ENCODE measurements around the gene HSF2. TPM values are rescaled to one million over a fixed set of nuclear protein-coding genes. Genes with fewer than 3 reads are reported as not detected.
A peak's percentile ranks its signal among the peaks of the same experiment; 100 is the strongest.

Gene HSF2
- total RNA-seq, 2 experiments from 2014 or later: 16.0 to 18.5 TPM

DNA sequence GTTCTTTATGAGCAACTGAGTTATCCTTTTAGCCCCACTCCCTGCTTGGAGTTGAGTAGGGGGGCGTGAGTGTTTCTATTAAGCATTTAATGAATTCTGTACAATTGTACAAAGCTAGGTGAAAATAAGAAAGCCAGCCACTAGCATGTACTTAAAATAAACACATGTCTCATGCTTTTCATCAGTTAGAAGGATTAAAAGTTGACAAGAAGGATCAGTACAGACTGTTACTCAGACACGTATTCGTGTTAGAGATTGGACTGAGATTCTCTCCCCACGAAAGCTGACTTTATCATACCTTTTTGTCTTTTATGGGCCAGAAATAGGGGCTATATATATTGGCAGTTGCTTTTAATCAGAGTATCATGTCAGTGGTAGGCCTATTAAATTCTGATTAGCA, 1.7 kb downstream of the HSF2 start:
- Mint-ChIP-seq H3K4me3 (peak overlapping the region; percentile 95), H3K27me3 (no peaks in the 10 kb centered on the region), H3K9me3 (no peaks in the 10 kb centered on the region), H3K36me3 (no peaks in the 10 kb centered on the region), H3K4me1 (ENCODE audit: low read depth) (peaks cover 38% of the 10 kb centered on the region), H3K27ac (peak overlapping the region; percentile 2)
- CTCF ChIA-PET: no interaction called here
- DNase-seq: no peak
- intact Hi-C loops (cut with micrococcal nuclease): no loop called here
- POLR2A ChIA-PET: no interaction called here

DNA sequence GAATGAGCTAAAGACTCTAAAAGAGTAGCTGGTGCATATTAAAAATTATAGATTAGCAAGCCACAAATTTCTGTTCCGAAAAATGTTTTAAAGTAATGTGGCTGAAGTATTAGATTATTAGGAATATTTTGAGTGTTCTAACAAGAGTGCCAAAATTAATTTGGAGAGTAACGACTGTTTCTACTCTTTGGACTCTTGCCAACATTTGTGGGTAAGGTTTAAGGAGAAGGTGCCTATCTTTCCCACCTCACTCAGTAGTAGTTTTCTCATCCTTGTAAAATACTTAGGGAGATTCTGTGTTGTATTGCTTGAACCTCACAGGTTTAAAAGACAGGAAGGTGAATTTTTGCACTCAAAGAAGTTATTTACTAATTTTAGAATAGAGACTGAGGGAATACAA, 5.0 kb downstream of the HSF2 start:
- intact Hi-C loops (cut with micrococcal nuclease): no loop called here
- Mint-ChIP-seq H3K4me3 (no peak overlapping the region), H3K27me3 (no peaks in the 10 kb centered on the region), H3K9me3 (no peaks in the 10 kb centered on the region), H3K36me3 (peaks cover 2% of the 10 kb centered on the region), H3K27ac (no peak overlapping the region), H3K4me1 (ENCODE audit: low read depth) (peaks cover 57% of the 10 kb centered on the region)
- ChIA-PET CTCF (interaction anchor here (1.8 kb wide), 1 partner anchor 126 kb away, joined by 4 read pairs; no protein-coding TSS in a partner anchor), POLR2A (no interaction called here)
- no peak for DNase-seq

DNA sequence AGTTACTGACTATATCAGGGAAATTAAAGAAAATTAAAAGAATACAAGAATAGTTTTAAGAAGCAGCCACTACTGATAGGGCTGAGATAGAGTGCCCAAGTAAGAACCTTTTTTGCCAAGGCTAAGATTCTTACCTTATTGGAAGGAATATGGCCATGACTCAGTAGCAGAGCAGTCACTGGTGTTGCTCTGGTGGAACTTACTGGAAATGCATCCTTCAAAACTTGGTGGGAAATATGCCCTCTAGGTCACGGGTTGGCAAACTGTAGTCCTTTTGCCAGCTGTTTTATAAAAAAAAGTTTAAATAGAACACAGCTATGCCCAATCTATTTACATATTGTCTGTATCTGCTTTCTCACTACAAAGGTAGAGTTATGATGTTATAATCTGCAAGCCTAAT, 6.0 kb downstream of the HSF2 start:
- H3K4me1 Mint-ChIP-seq (ENCODE audit: low read depth): peaks cover 63% of the 10 kb centered on the region
- POLR2A ChIA-PET: no interaction called here

GRCh38 chr6:122406187-122406586, 6.7 kb downstream of the HSF2 start:
- Mint-ChIP-seq H3K9me3 (no peaks in the 10 kb centered on the region), H3K4me1 (ENCODE audit: low read depth) (peaks cover 63% of the 10 kb centered on the region), H3K27me3 (no peaks in the 10 kb centered on the region), H3K4me3 (no peak overlapping the region), H3K36me3 (peaks cover 2% of the 10 kb centered on the region), H3K27ac (no peak overlapping the region)
- DNase-seq: no peak
- ChIA-PET CTCF (interaction anchor here (1.8 kb wide), 1 partner anchor 124 kb away, joined by 4 read pairs; no protein-coding TSS in a partner anchor), POLR2A (no interaction called here)
- intact Hi-C loops (cut with micrococcal nuclease): no loop called here

More for the DNA sequence above, 6.0 kb downstream of the HSF2 start:
- H3K27me3 Mint-ChIP-seq: no peaks in the 10 kb centered on the region
- peaks cover 2% of the 10 kb centered on the region for H3K36me3 Mint-ChIP-seq
- no peak for DNase-seq
- CTCF ChIA-PET: interaction anchor here (1.8 kb wide), 1 partner anchor 125 kb away, joined by 4 read pairs; no protein-coding TSS in a partner anchor
- H3K9me3 Mint-ChIP-seq: no peaks in the 10 kb centered on the region
- H3K4me3 Mint-ChIP-seq: no peak overlapping the region
- H3K27ac Mint-ChIP-seq: no peak overlapping the region
- intact Hi-C loops (cut with micrococcal nuclease): no loop called here

- Mint-ChIP-seq H3K4me1 (ENCODE audit: low read depth) (peaks cover 51% of the 10 kb centered on the region), H3K9me3 (no peaks in the 10 kb centered on the region), H3K27ac (peak overlapping the region; percentile 13), H3K4me3 (no peak overlapping the region), H3K36me3 (peaks cover 11% of the 10 kb centered on the region), H3K27me3 (no peaks in the 10 kb centered on the region)
- intact Hi-C loops (cut with micrococcal nuclease): no loop called here
- ChIA-PET POLR2A (interaction anchor here (1.4 to 2.7 kb wide), 2 partner anchors 8 to 63 kb away, joined by 3 to 6 read pairs; partner anchors contain the start of gene HSF2), CTCF (no interaction called here)
- DNase-seq: no peak
These were observed 8.3 kb downstream of the HSF2 start for GRCh38 chr6:122407712-122408111.

GRCh38 chr6:122408240-122408639, 8.8 kb downstream of the HSF2 start:
- DNase-seq: no peak
- intact Hi-C loops (cut with micrococcal nuclease): no loop called here
- Mint-ChIP-seq H3K27ac (peak overlapping the region; percentile 83), H3K4me1 (ENCODE audit: low read depth) (peaks cover 51% of the 10 kb centered on the region), H3K9me3 (no peaks in the 10 kb centered on the region), H3K36me3 (peaks cover 12% of the 10 kb centered on the region), H3K4me3 (peak overlapping the region; percentile 63), H3K27me3 (no peaks in the 10 kb centered on the region)
- ChIA-PET POLR2A (interaction anchor here (1.4 to 2.7 kb wide), 2 partner anchors 9 to 63 kb away, joined by 3 to 6 read pairs; partner anchors contain the start of gene HSF2), CTCF (interaction anchor here (1.1 kb wide), 1 partner anchor 61 kb away, joined by 4 read pairs; no protein-coding TSS in a partner anchor)

DNA sequence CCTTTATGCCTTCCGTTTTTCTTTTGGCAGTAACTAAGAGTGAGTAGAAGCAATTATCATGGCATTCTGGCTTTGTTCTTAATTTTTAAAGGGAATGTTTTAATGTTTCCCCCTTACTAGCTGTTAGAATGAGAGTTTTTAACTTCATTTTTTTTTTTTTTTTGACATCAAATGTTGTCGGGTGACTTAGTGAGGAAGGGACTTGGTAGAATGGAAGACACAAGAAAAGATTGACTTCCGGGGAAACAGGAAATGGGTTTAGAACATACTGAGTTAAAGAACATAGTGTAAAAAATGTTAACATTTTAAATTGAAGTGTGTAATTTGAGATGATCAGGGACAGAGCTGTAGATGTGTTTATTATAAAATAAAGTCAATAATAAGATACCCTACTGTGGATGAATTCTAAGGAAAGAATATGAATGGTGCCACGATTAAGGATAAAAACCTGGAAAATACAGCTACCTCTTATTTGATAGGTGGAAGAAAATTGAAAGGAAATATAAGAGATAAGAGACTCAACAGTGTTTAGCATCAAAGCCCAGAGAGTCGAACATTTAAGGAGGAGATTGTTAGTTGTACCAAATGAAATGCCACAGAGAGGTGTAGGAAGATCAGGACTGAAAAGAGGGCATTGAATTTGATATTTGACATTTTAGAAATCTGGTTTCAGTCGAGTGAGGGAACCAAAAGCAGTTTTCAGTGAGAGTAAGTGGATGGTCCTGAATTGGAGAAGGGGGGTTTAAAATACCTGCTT, 9.4 kb downstream of the HSF2 start:
- peaks cover 48% of the 10 kb centered on the region for H3K4me1 Mint-ChIP-seq (ENCODE audit: low read depth)
- no peaks in the 10 kb centered on the region for H3K27me3 Mint-ChIP-seq
- peak overlapping the region; percentile 83 for H3K27ac Mint-ChIP-seq
- H3K9me3 Mint-ChIP-seq: no peaks in the 10 kb centered on the region
- H3K36me3 Mint-ChIP-seq: peaks cover 17% of the 10 kb centered on the region
- ChIA-PET POLR2A (interaction anchor here (1.4 to 2.7 kb wide), 2 partner anchors 9 to 62 kb away, joined by 3 to 6 read pairs; partner anchors contain the start of gene HSF2), CTCF (interaction anchor here (1.0 to 1.1 kb wide), 2 partner anchors 10 to 61 kb away, joined by 4 to 5 read pairs; partner anchors contain the start of gene HSF2)
- DNase-seq: no peak
- peak overlapping the region; percentile 63 for H3K4me3 Mint-ChIP-seq
- intact Hi-C loops (cut with micrococcal nuclease): no loop called here

DNA sequence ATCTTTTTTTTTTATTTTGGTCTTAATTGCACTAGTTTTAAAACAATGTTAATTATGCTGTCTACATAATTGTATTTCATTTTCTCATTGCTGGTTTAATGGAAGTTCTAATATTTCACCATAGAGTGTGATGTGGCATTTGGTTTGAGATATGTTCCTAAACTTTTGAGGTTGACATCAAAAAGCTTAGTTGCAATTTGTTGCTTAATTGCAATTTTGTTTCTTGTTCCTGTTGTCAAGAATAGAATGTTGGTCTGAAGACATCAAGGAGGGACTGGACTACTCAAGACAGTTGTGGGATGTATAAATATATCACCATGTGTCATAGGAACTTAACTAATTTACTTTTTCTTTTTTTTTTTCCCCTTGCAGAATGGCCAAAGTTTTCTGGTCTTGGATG, 12.5 kb downstream of the HSF2 start:
- DNase-seq: no peak
- Mint-ChIP-seq H3K27ac (no peak overlapping the region), H3K27me3 (no peaks in the 10 kb centered on the region), H3K4me1 (ENCODE audit: low read depth) (peaks cover 35% of the 10 kb centered on the region), H3K4me3 (no peak overlapping the region), H3K9me3 (no peaks in the 10 kb centered on the region), H3K36me3 (peaks cover 19% of the 10 kb centered on the region)
- intact Hi-C loops (cut with micrococcal nuclease): no loop called here
- ChIA-PET POLR2A (no interaction called here), CTCF (interaction anchor here (1.8 kb wide), 1 partner anchor 16 kb away, joined by 5 read pairs; no protein-coding TSS in a partner anchor)

DNA sequence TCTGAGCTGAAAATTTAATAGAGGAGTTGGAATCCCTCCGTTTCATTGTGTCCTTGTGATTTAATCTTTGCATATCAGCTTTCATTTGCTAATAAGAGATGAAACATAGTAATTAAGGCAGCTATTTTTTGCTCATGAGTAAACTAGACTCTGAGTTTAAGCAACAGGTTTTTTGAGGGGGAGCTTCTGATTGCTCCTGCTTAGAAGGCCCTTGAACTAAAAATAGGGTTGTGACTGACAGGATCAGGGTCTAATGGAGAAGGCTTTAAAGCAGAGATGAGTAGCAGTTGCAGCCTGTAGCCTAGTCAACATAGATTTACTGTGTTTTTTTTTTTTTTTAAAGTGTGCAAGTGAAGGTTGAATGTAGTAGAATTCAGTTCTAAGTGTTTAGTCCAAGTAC, 17.4 kb downstream of the HSF2 start:
- intact Hi-C loops (cut with micrococcal nuclease): no loop called here
- Mint-ChIP-seq H3K27ac (no peak overlapping the region), H3K4me3 (no peak overlapping the region), H3K9me3 (no peaks in the 10 kb centered on the region), H3K36me3 (peaks cover 27% of the 10 kb centered on the region), H3K4me1 (ENCODE audit: low read depth) (no peaks in the 10 kb centered on the region), H3K27me3 (no peaks in the 10 kb centered on the region)
- ChIA-PET CTCF (no interaction called here), POLR2A (no interaction called here)
- DNase-seq: no peak

DNA sequence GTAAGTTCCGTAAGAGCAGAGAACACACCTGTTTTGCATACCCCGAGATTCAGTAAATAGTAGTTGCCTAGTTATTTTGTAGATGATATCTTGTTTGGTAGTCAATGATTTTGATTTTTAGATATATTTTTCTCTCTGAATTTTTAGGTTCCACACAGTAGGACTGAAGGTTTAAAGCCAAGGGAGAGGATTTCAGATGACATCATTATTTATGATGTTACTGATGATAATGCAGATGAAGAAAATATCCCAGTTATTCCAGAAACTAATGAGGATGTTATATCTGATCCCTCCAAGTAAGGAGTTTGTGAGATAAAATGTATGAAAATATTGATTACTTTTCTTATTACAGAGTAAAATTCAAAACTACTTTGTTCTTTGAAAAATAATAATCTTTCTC, 22.6 kb downstream of the HSF2 start:
- ChIA-PET CTCF (interaction anchor here (0.7 to 0.8 kb wide), 2 partner anchors 10 to 146 kb away, joined by 3 read pairs; no protein-coding TSS in a partner anchor), POLR2A (interaction anchor here (0.8 kb wide), 1 partner anchor 49 kb away, joined by 3 read pairs; no protein-coding TSS in a partner anchor)
- no peaks in the 10 kb centered on the region for H3K9me3 Mint-ChIP-seq
- H3K27ac Mint-ChIP-seq: no peak overlapping the region
- H3K4me1 Mint-ChIP-seq (ENCODE audit: low read depth): peaks cover 7% of the 10 kb centered on the region
- DNase-seq: no peak
- H3K36me3 Mint-ChIP-seq: peaks cover 36% of the 10 kb centered on the region
- H3K27me3 Mint-ChIP-seq: no peaks in the 10 kb centered on the region
- H3K4me3 Mint-ChIP-seq: no peak overlapping the region
- intact Hi-C loops (cut with micrococcal nuclease): loop anchor here (1.0 to 5.0 kb wide), 2 partner anchors 29 to 40 kb away; no protein-coding TSS in a partner anchor

- H3K4me1 Mint-ChIP-seq (ENCODE audit: low read depth): peaks cover 7% of the 10 kb centered on the region
- no peaks in the 10 kb centered on the region for H3K27me3 Mint-ChIP-seq
- intact Hi-C loops (cut with micrococcal nuclease): loop anchor here (1.0 to 5.0 kb wide), 3 partner anchors 10 to 40 kb away; no protein-coding TSS in a partner anchor
- H3K36me3 Mint-ChIP-seq: peaks cover 39% of the 10 kb centered on the region
- POLR2A ChIA-PET: interaction anchor here (0.8 kb wide), 1 partner anchor 48 kb away, joined by 3 read pairs; no protein-coding TSS in a partner anchor
- H3K27ac Mint-ChIP-seq: no peak overlapping the region
- no peak for DNase-seq
- H3K9me3 Mint-ChIP-seq: no peaks in the 10 kb centered on the region
- no peak overlapping the region for H3K4me3 Mint-ChIP-seq
- CTCF ChIA-PET: interaction anchor here (0.8 kb wide), 1 partner anchor 9 kb away, joined by 3 read pairs; no protein-coding TSS in a partner anchor
These were observed 23.3 kb downstream of the HSF2 start for GRCh38 chr6:122422614-122423267.

GRCh38 chr6:122423734-122424133, 24.3 kb downstream of the HSF2 start:
- no peak overlapping the region for H3K27ac Mint-ChIP-seq
- DNase-seq: no peak
- intact Hi-C loops (cut with micrococcal nuclease): loop anchor here (1.0 to 5.0 kb wide), 2 partner anchors 9 to 41 kb away; no protein-coding TSS in a partner anchor
- H3K27me3 Mint-ChIP-seq: no peaks in the 10 kb centered on the region
- peaks cover 7% of the 10 kb centered on the region for H3K4me1 Mint-ChIP-seq (ENCODE audit: low read depth)
- no peaks in the 10 kb centered on the region for H3K9me3 Mint-ChIP-seq
- no peak overlapping the region for H3K4me3 Mint-ChIP-seq
- ChIA-PET CTCF (no interaction called here), POLR2A (no interaction called here)
- H3K36me3 Mint-ChIP-seq: peaks cover 38% of the 10 kb centered on the region
